H1 (cell line): Measurements from ENCODE around the gene KTN1. TPM values are rescaled to one million over a fixed set of nuclear protein-coding genes. Genes with fewer than 3 reads are reported as not detected.

Experiments
- CTCF ChIA-PET: fragments of 300-600 bp; sonication (Branson Sonifier 250); formaldehyde crosslinking; loops from one replicate; lab custom pipeline; 2021; ENCODE audit not compliant: partially characterized antibody; lab: Charles Lee
- POLR2A ChIA-PET: fragments of 300-600 bp; sonication (Branson Sonifier 250); formaldehyde crosslinking; loops from one replicate; lab custom pipeline; 2021; ENCODE audit warnings: inconsistent platforms; ENCODE audit not compliant: partially characterized antibody; lab: Charles Lee
- DNase-seq, 2 experiments: peaks; one replicate each; pipeline versions ENCODE4 v3.0.0 to v3.0.0-alpha.2; 2010 to 2022; ENCODE audit warnings: low spot score in 2 of 2, low read depth in 1 of 2, mixed read lengths in 1 of 2
- FAIRE-seq: peaks from 2 replicates; lab custom pipeline; 2011; peaks lifted over from hg19 to GRCh38; lab: Jason Lieb, UNC
- H2AFZ ChIP-seq: 2 replicates; pipeline ENCODE4 v1.8.1; 2012; ENCODE audit warnings: low read length, inconsistent platforms
- H2AK5ac ChIP-seq: 2 replicates; pipeline ENCODE4 v1.6.1; 2013; ENCODE audit warnings: low read depth, low read length
- H2BK120ac ChIP-seq: replicated peaks from 2 replicates; pipeline ENCODE3; 2013; ENCODE audit warnings: low read depth, low read length, inconsistent platforms
- H2BK12ac ChIP-seq: 2 replicates; pipeline ENCODE4 v1.6.1; 2013; ENCODE audit warnings: low read depth, low read length
- H2BK15ac ChIP-seq: 2 replicates; pipeline ENCODE4 v1.6.1; 2013; ENCODE audit warnings: low read length
- H2BK20ac ChIP-seq: 2 replicates; pipeline ENCODE4 v1.6.1; 2013; ENCODE audit warnings: low read length
- H2BK5ac ChIP-seq: 2 replicates; pipeline ENCODE4 v1.6.1; 2013; ENCODE audit warnings: low read depth, low read length
- H3K14ac ChIP-seq: 2 replicates; pipeline ENCODE4 v1.6.1; 2013; ENCODE audit warnings: inconsistent platforms; ENCODE audit not compliant: insufficient read length
- H3K18ac ChIP-seq: 2 replicates; pipeline ENCODE4 v1.6.1; 2013; ENCODE audit warnings: low read length; ENCODE audit errors: extremely low read depth
- H3K23ac ChIP-seq: 2 replicates; pipeline ENCODE4 v1.6.1; 2013; ENCODE audit warnings: inconsistent platforms; ENCODE audit not compliant: insufficient read length
- H3K23me2 ChIP-seq: 2 replicates; pipeline ENCODE4 v1.6.1; 2013; ENCODE audit warnings: low read depth, low read length
- H3K27ac ChIP-seq: 2 replicates; pipeline ENCODE4 v1.6.1; 2011; ENCODE audit warnings: low read depth, low read length, inconsistent platforms
- H3K27me3 ChIP-seq, 4 experiments: replicated peaks in 1 of 4; 1 replicate in 1 of 4; 2 replicates in 3 of 4; pipeline versions ENCODE4 v1.6.1 to v1.8.1; 2011 to 2013; ENCODE audit warnings: low read length in 3 of 4, mild to moderate bottlenecking in 3 of 4, inconsistent platforms in 2 of 4, mixed read lengths in 2 of 4, moderate library complexity in 1 of 4; ENCODE audit not compliant: control insufficient read depth in 3 of 4, insufficient read depth in 3 of 4; ENCODE audit errors: extremely low read depth in 1 of 4
- H3K36me3 ChIP-seq, 4 experiments: 2 replicates each; pipeline versions ENCODE4 v1.6.1 to v1.8.1; 2011 to 2013; ENCODE audit warnings: mild to moderate bottlenecking in 4 of 4, low read length in 3 of 4, moderate library complexity in 2 of 4, control low read depth in 1 of 4, inconsistent platforms in 1 of 4; ENCODE audit not compliant: insufficient read depth in 4 of 4, control insufficient read depth in 2 of 4
- H3K4ac ChIP-seq: replicated peaks from 2 replicates; pipeline ENCODE3; 2013; ENCODE audit warnings: low read length, low read depth, mixed read lengths, inconsistent platforms; ENCODE audit not compliant: insufficient read length
- H3K4me1 ChIP-seq, 4 experiments: replicated peaks in 1 of 4; 1 replicate in 1 of 4; 2 replicates in 3 of 4; pipeline versions ENCODE4 v1.6.1 to v1.8.1; 2011 to 2013; ENCODE audit warnings: low read length in 3 of 4, inconsistent platforms in 2 of 4, mixed read lengths in 1 of 4; ENCODE audit not compliant: insufficient read depth in 4 of 4, control insufficient read depth in 3 of 4
- H3K4me2 ChIP-seq, 2 experiments: 2 replicates each; pipeline versions ENCODE4 v1.6.1 to v1.8.1; 2011 to 2013; ENCODE audit warnings: low read depth in 2 of 2, low read length in 2 of 2, control low read depth in 1 of 2, inconsistent platforms in 1 of 2, mild to moderate bottlenecking in 1 of 2; ENCODE audit not compliant: insufficient read depth in 1 of 2
- H3K4me3 ChIP-seq, 4 experiments: fragments of 200-600, 300-600 bp in 1 of 4; sonication (generic), shearing (Covaris generic), sonication (Bioruptor Twin) in 1 of 4; 2 replicates each; pipeline versions ENCODE4 v1.5.1 to v1.8.1; 2011 to 2016; ENCODE audit warnings: low read length in 4 of 4, low read depth in 3 of 4, control low read depth in 2 of 4, inconsistent platforms in 2 of 4, mild to moderate bottlenecking in 2 of 4, mixed read lengths in 1 of 4, moderate library complexity in 1 of 4; ENCODE audit not compliant: insufficient read depth in 2 of 4; ENCODE audit errors: extremely low read depth in 1 of 4
- H3K56ac ChIP-seq: replicated peaks from 2 replicates; pipeline ENCODE3; 2013; ENCODE audit warnings: low read depth, mild to moderate bottlenecking, mixed read lengths, low read length, inconsistent platforms; ENCODE audit not compliant: insufficient read length
- H3K79me1 ChIP-seq: 2 replicates; pipeline ENCODE4 v1.6.1; 2013; ENCODE audit warnings: low read depth, low read length, control low read depth
- H3K79me2 ChIP-seq, 2 experiments: 2 replicates each; pipeline versions ENCODE4 v1.6.1 to v1.8.1; 2012 to 2013; ENCODE audit warnings: low read length in 2 of 2, mild to moderate bottlenecking in 2 of 2, inconsistent platforms in 1 of 2; ENCODE audit not compliant: insufficient read depth in 2 of 2, control insufficient read depth in 1 of 2
- H3K9ac ChIP-seq, 4 experiments: replicated peaks in 1 of 4; 1 replicate in 1 of 4; 2 replicates in 3 of 4; pipeline versions ENCODE4 v1.6.1 to v1.8.1; 2011 to 2013; ENCODE audit warnings: low read depth in 3 of 4, low read length in 3 of 4, control low read depth in 2 of 4, mild to moderate bottlenecking in 2 of 4, moderate library complexity in 2 of 4, inconsistent platforms in 1 of 4; ENCODE audit errors: extremely low read depth in 1 of 4
- H3K9me3 ChIP-seq, 2 experiments: 2 replicates each; pipeline versions ENCODE4 v1.6.1 to v1.8.1; 2012 to 2013; ENCODE audit warnings: mild to moderate bottlenecking in 2 of 2, moderate library complexity in 2 of 2, control low read depth in 1 of 2, inconsistent platforms in 1 of 2, low read depth in 1 of 2, low read length in 1 of 2, mixed read lengths in 1 of 2; ENCODE audit not compliant: insufficient read depth in 2 of 2
- H4K20me1 ChIP-seq, 2 experiments: replicated peaks in 1 of 2; 2 replicates each; pipeline versions ENCODE3 to v1.8.1; 2011 to 2013; ENCODE audit warnings: inconsistent platforms in 2 of 2, low read length in 2 of 2, mild to moderate bottlenecking in 1 of 2; ENCODE audit not compliant: insufficient read depth in 2 of 2, control insufficient read depth in 1 of 2
- H4K5ac ChIP-seq: 2 replicates; pipeline ENCODE4 v1.6.1; 2013; ENCODE audit warnings: low read length, low read depth, mixed read lengths, inconsistent platforms; ENCODE audit not compliant: insufficient read length
- H4K8ac ChIP-seq: 2 replicates; pipeline ENCODE4 v1.8.0; 2013; ENCODE audit warnings: mild to moderate bottlenecking, moderate library complexity, low read length, inconsistent platforms; ENCODE audit not compliant: insufficient read depth; ENCODE audit errors: extremely low read depth
- H4K91ac ChIP-seq: replicated peaks from 2 replicates; pipeline ENCODE3; 2013; ENCODE audit warnings: low read length, mixed read lengths, inconsistent platforms; ENCODE audit not compliant: insufficient read length
- NANOG ChIP-seq: IDR thresholded peaks from 2 replicates; pipeline ENCODE4 v1.6.1; 2011; ENCODE audit warnings: low read length, low read depth, mild to moderate bottlenecking, inconsistent platforms; ENCODE audit not compliant: insufficient read depth, poor library complexity, severe bottlenecking
- RAD21 ChIP-seq, 2 experiments: IDR thresholded peaks in 1 of 2; conservative IDR thresholded peaks in 1 of 2; 2 replicates each; pipeline ENCODE4 v1.6.1; 2011; ENCODE audit warnings: low read depth in 2 of 2, low read length in 2 of 2, improper control_type of control experiment in 1 of 2, inconsistent platforms in 1 of 2, mild to moderate bottlenecking in 1 of 2, moderate library complexity in 1 of 2
- RFX5 ChIP-seq: IDR thresholded peaks from 2 replicates; pipeline ENCODE4 v1.6.1; 2011; ENCODE audit warnings: low read depth, low read length, improper control_type of control experiment, borderline replicate concordance
- RXRA ChIP-seq: IDR thresholded peaks from 2 replicates; pipeline ENCODE4 v1.6.1; 2011; ENCODE audit warnings: low read depth, mild to moderate bottlenecking, low read length, moderate library complexity; ENCODE audit not compliant: insufficient read depth
- SIRT6 ChIP-seq: IDR thresholded peaks from one replicate; pipeline ENCODE4 v1.7.1; 2012; ENCODE audit warnings: low read length, inconsistent platforms
- TCF12 ChIP-seq: IDR thresholded peaks from 2 replicates; pipeline ENCODE4 v1.6.1; 2011; ENCODE audit warnings: low read depth, mild to moderate bottlenecking, low read length
- WGBS, 2 experiments: shearing (Covaris generic) in 1 of 2; methylation state at CpG; one replicate each; pipeline versions ENCODE4 v1.1.6 to v1.1.7; 2013 to 2015; ENCODE audit warnings: low lambda C conversion rate in 2 of 2, mixed read lengths in 2 of 2, inconsistent platforms in 1 of 2, low coverage in 1 of 2, missing lambda C conversion rate in 1 of 2; ENCODE audit not compliant: insufficient replicate concordance in 2 of 2, insufficient coverage in 1 of 2, insufficient read length in 1 of 2; ENCODE audit errors: extremely low coverage in 1 of 2, missing lambda C conversion rate in 1 of 2; 5-methylcytosine and 5-hydroxymethylcytosine counted together
- polyA plus RNA-seq, 7 experiments: library from polyadenylated mRNA; depleted of rRNA in 3 of 7; stranded (reverse) in 5 of 7; unstranded in 2 of 7; fragments of >200 nt in 5 of 7; fragments of 200-250 nt in 2 of 7; gene quantifications; 1 replicate in 5 of 7; 2 replicates in 1 of 7; 4 replicates in 1 of 7; pipeline versions ENCODE4 v1.2.1 to v1.2.3, GENCODE V29; 2011 to 2013; ENCODE audit warnings: missing spikeins in 2 of 7, mixed read lengths in 2 of 7
- total RNA-seq: library from RNA; stranded (reverse); fragmentation: NEBNext Ultra II Directional; extraction: Animal tissue kit (Norgen Biotek cat#: 25700); gene quantifications from 2 replicates; pipeline ENCODE4 v1.2.1, GENCODE V29; 2021
- TF ChIP-seq, protein P1 (sequence below), 3 experiments: IDR thresholded peaks; 1 replicate in 2 of 3; 2 replicates in 1 of 3; pipeline versions ENCODE4 v1.5.1 to v1.6.1; 2011; ENCODE audit warnings: low read length in 3 of 3, mild to moderate bottlenecking in 3 of 3, inconsistent platforms in 2 of 3, low read depth in 1 of 3, moderate library complexity in 1 of 3; ENCODE audit not compliant: insufficient read depth in 1 of 3; ENCODE audit errors: control extremely low read depth in 1 of 3

KTN1 gene
- total and polyA plus RNA-seq, 2 of the 8 experiments (the other 6 are each of a cell fraction or from before 2014, with no cell fraction given), result 15.4 to 151 TPM

DNA sequence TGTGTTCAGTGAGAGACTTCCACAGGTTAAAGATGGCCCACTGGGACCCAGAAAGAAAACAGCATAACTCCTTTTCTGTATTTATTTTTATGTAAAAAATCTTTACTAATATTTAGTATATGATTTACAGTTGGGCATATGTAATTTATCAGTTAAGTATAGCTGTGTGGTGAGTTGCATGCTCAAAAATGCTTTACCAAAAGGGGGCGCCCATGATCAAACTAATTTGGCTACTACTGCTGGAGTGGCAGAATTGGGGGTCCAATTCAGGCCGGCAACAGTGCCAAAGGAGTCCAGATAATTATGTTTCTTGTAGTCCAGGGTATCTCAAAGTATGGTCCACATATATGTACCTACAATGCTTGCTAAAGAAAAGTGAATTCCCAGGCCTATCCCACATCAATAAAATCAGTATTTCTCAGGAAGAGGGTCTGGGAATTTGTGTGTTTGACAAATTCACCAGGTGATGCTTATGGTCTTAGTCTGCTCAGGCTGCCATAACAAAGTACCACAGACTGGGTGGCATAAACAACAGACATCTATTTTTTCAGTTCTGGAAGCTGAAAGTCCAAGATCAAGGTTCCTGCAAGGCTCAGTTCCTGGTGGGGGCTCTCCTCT, 152.0 kb downstream of the KTN1 start:
- DNase-seq (peak in 1 of 2 experiments; percentile 81), FAIRE-seq (no peak)
- Histone ChIP-seq H3K14ac (no peak overlapping the region), H4K91ac (no peak overlapping the region), H3K4ac (no peak overlapping the region), H2BK120ac (no peak overlapping the region), H3K9ac (no peak overlapping the region), H3K79me2 (no peaks in the 10 kb centered on the region), H4K20me1 (no peaks in the 10 kb centered on the region), H3K18ac (no peak overlapping the region), H2BK12ac (no peak overlapping the region), H2AFZ (no peak overlapping the region), H2BK20ac (no peak overlapping the region), H3K27ac (no peak overlapping the region), H2AK5ac (no peak overlapping the region), H3K79me1 (no peaks in the 10 kb centered on the region), H3K23ac (no peak overlapping the region), H3K23me2 (no peaks in the 10 kb centered on the region), H3K56ac (no peak overlapping the region), H3K27me3 (no peaks in the 10 kb centered on the region), H4K5ac (no peak overlapping the region), H3K4me1 (no peaks in the 10 kb centered on the region), H3K4me3 (no peak overlapping the region), H2BK5ac (no peak overlapping the region), H3K36me3 (no peaks in the 10 kb centered on the region; a peak in 1 of 8 replicates), H4K8ac (no peak overlapping the region), H2BK15ac (no peak overlapping the region), H3K9me3 (0 out of 4 replicates have a peak, but pooled peaks cover 0 to 5% of the 10 kb centered on the region in 2 experiments), H3K4me2 (no peak overlapping the region)
- 27% methylated on average over 2 of the region's 2 CpGs; no CpG with 5 or more reads in 1 of the 2 experiments for WGBS, 2 experiments
- TF ChIP-seq, protein P1, sequence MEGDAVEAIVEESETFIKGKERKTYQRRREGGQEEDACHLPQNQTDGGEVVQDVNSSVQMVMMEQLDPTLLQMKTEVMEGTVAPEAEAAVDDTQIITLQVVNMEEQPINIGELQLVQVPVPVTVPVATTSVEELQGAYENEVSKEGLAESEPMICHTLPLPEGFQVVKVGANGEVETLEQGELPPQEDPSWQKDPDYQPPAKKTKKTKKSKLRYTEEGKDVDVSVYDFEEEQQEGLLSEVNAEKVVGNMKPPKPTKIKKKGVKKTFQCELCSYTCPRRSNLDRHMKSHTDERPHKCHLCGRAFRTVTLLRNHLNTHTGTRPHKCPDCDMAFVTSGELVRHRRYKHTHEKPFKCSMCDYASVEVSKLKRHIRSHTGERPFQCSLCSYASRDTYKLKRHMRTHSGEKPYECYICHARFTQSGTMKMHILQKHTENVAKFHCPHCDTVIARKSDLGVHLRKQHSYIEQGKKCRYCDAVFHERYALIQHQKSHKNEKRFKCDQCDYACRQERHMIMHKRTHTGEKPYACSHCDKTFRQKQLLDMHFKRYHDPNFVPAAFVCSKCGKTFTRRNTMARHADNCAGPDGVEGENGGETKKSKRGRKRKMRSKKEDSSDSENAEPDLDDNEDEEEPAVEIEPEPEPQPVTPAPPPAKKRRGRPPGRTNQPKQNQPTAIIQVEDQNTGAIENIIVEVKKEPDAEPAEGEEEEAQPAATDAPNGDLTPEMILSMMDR (IDR thresholded peaks at IDR 0.05; ENCODE audit: control extremely low read depth in 1 of 3, insufficient read depth in 1 of 3, low read depth in 1 of 3, low read length in 3 of 3), result peak; percentile 17 to 62 (median 60)
- TF ChIP-seq RXRA (no peak), RFX5 (no peak), SIRT6 (no peak), TCF12 (no peak), NANOG (no peak), RAD21 (IDR thresholded peaks at IDR 0.05 in 1 of 2, conservative IDR thresholded peaks at IDR 0.05 in 1 of 2; ENCODE audit: low read depth in 2 of 2, low read length in 2 of 2) (peak; percentile 79 to 86)
- CTCF ChIA-PET, result interaction anchor here (0.5 to 4.9 kb wide), 66 partner anchors 9 to 755 kb away, joined by 3 to 40 read pairs (median 4); no protein-coding TSS in a partner anchor
- POLR2A ChIA-PET, result no interaction called here
